ENCODE measurements around the gene LACRT.

GRCh38 chr12:54595471-54595870, 39.2 kb downstream of the LACRT start:
- TF ChIP-seq CTCF (IDR thresholded peaks at IDR 0.05; ENCODE audit: low read length) (no peak), EZH2 (IDR thresholded peaks at IDR 0.05; ENCODE audit: borderline replicate concordance, low read length) (no peak)

Data from OCI-LY1 (cell line).